HG02763 (cell line): ENCODE results near the gene MRGPRE.
"Not testable (repeated sequence)": the region's sequence is repeated elsewhere in the genome, so short reads cannot be mapped to it uniquely, and the experiment has no call there.

Experiments used
- ATAC-seq: cut with Tn5 transposase; IDR thresholded peaks from one replicate; pipeline ENCODE4 v1.9.1; 2021; ENCODE audit warnings: mild to moderate bottlenecking, moderate library complexity; ENCODE audit not compliant: unreplicated experiment

MRGPRE gene

GRCh38 chr11:3231851-3232744 is at the start of gene MRGPRE:
Gene MRGPRE (minus strand): TSS chr11:3232417. CDS start chr11:3228799, 3,618 bp downstream.
- no peak for ATAC-seq

GRCh38 chr11:3281146-3281545 is 48.9 kb upstream of the MRGPRE start:
- not testable (repeated sequence) for ATAC-seq

- ATAC-seq = not testable (repeated sequence)
Observed at GRCh38 chr11:3280662-3281061, 48.4 kb upstream of the MRGPRE start.

DNA sequence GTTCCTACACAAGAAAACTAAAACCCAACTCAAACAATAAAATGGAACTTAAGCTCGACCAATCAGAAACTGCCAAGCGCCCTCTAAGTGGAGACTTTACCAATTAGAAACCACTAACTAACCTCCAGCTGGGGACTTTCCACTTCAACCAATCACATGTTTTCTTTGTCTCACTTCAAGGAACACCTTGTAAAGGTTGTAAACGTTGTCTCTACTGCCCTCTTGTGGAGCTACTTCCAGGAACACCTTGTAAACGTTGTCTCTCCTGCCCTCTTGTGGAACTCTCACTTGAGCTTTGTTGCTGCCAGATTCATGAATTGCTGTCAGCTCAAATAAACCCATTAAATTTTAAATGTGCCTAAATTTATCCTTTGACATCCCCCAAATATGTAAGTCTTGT is 46.7 kb upstream of the MRGPRE start:
- ATAC-seq = not testable (repeated sequence)

DNA sequence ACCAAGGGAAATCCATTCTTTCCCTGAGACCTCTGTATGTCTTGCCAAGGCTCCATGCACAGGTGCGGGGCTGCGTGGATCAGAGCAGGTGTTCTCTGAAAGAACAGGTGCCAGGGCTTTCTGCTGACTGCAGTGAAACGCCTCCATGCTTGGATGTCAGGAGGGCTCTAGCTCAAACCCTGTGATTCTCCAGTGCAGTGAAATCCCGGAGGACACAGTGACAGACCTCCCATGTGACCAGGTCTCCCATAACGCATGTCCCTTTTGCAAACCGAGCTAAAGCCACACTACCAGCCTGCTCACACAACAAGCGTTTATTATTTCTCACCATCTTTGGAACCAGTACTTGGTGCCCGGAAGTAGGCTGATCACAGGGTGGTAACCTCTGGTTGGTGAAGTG is 41.4 kb upstream of the MRGPRE start:
- ATAC-seq = not testable (repeated sequence)

GRCh38 chr11:3262548-3262947 is 30.3 kb upstream of the MRGPRE start:
- not testable (repeated sequence) for ATAC-seq

- not testable (repeated sequence) for ATAC-seq
Observed at GRCh38 chr11:3261831-3262230, 29.6 kb upstream of the MRGPRE start.

- ATAC-seq = not testable (repeated sequence)
Observed at GRCh38 chr11:3257509-3257908, 25.3 kb upstream of the MRGPRE start.

DNA sequence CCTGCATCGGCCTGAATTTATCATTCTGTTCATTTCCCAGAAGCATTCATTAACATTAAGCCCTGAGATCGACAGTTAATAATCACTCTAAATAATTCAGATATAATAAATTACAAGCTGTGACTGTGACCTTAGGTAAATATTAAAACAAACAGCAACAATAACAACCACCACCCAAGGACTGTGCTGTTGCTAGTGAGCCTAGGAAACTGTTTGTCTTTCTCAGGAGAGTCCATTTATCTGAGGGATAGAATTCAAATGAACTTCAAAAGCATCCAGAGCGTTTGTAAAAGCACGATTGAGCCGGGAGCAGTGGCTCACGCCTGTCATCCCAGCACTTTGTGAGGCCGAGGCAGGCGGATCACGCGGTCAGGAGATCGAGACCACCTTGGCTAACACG is 23.0 kb upstream of the MRGPRE start:
- not testable (repeated sequence) for ATAC-seq

- not testable (repeated sequence) for ATAC-seq
Observed at GRCh38 chr11:3254773-3255172, 22.6 kb upstream of the MRGPRE start.

DNA sequence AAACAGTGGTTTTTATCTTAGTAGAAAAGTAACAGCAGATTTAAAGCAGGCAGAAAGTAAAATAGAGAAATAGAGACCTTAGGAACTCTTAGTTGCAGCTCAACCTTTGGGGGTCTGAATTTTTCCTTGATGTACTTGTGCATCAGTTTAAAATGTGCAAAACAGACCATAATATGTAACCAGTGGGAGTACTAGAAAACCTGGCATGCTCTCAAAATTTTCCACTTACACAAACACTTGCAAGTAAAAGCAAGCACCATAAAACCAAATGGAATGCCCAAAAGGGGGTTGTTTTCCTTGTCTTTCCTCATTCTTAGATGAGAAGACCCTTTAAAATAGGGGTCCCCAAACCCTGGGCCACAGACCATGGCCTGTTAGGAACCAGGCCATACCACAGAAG is 12.9 kb upstream of the MRGPRE start:
- ATAC-seq = no peak

GRCh38 chr11:3243880-3244279 is 11.7 kb upstream of the MRGPRE start:
- ATAC-seq = no peak

DNA sequence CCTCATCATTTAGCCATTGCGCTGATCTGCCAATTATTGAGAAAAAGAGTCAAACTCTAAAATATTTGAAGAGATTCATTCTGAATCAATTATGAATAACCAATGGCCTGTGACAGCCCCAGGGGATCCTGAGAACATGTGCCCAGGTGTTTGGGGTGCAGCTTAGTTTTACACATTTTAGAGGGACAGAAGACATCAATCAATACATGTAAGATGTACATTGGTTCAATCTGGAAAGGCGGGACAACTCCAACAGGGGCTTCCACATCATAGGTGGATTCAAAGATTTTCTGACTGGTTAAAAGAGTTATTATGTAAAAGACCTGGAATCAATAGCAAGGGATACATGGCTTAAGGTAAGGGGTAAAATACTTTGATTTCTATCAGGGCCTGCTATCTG is 4.9 kb upstream of the MRGPRE start:
- no peak for ATAC-seq

DNA sequence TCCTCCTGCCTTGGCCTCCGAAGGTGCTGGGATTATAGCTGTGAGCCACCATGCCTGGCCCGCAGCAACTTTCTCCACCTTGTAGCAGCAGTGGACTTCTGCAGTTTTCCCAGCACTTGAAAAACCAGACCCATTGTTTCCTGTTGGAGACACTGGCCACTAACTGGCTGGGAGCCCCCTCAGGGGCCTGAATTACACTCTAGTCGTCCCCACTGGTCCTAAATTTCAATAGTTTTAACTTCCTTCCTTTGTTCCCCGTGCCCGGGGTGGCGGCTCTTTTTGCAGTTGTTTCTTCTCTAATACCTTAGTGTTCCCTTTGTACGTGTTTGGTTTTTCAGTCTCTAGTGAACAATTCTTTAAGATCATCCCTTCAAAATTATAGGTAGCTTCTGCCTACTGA is 2.6 kb upstream of the MRGPRE start:
- ATAC-seq = no peak

DNA sequence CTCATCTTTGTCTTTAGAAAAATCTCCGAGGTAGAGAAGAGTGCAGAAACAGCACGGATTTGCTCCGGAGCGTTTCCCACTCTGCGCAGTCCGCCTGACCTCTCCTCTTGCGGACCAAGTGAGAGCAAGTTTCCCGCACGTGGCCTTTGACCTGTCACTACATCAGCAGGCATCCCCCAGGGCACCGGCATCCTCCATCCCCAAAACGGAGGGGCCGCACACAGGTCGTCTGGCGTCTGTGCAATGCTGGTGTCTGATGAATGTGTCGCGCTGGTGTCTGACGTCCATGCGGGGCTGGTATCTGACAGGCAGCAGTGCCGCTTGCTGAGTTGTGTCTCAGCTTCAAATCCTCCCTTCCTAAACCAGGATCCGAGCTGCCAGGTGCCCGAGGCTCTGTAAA is 739 bp upstream of the MRGPRE start:
- ATAC-seq = no peak

DNA sequence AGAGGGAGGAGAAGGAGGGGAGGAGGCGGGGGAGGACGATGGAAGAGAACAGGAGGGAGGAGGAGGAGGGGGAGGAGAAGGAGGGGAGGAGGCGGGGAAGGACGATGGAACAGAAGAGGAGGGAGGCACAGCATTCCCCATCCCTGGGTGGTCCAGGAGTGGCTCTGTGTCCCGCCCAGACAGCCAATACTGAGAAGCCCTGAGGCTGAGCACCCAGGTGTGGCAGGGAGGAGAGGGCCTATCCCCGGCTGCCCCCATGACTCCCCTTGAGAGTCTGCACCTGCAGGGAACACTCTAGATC is 717 bp downstream of the MRGPRE start:
- ATAC-seq = no peak

DNA sequence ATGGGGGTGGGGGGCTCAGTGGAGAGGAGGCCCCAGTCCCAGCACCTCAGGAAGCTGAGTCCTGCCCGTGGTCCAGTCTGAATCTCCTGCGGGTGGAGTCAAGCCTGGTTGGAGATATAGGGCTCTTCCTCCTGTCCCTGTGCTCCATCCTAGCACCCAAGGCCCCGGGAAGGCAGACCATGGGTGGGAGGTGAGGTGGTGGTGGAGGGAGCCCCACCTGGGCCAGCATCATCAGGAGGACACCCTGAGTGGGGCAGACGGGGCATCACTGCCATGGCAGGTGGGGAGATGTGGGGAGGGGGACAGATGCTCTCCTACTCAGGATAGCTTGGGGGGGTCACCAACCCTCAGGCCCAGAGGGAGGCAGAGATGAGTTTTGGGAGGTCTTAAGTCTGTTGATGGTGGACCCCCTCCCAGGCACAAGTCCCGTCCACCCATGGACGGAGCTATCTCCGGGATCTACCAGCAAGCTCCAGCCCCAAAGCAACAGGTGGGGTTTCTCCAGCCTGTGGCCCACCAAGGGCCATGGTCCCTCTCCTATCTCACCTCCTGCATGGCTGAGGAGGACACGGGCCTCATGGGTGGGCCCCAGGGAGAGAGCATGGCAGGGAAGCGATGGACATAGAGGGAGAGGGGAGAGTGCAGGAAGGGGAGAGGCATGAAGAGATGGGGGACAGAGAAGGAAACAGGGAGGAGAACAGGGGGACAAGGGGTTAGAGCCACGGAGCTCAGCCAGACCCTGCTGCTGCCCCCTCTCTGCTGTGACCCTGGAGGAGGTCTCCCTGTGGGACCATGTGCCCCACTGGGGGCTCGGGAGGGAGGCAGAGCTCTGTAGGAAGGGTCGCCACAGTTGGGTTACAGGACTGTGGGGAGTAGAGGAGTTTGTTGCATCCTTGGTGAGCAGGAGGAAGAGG is 1.3 kb downstream of the MRGPRE start:
- ATAC-seq = no peak

GRCh38 chr11:3229673-3230630 is 2.3 kb downstream of the MRGPRE start:
- no peak for ATAC-seq

GRCh38 chr11:3228445-3228829 is 3.8 kb downstream of the MRGPRE start:
- no peak for ATAC-seq

DNA sequence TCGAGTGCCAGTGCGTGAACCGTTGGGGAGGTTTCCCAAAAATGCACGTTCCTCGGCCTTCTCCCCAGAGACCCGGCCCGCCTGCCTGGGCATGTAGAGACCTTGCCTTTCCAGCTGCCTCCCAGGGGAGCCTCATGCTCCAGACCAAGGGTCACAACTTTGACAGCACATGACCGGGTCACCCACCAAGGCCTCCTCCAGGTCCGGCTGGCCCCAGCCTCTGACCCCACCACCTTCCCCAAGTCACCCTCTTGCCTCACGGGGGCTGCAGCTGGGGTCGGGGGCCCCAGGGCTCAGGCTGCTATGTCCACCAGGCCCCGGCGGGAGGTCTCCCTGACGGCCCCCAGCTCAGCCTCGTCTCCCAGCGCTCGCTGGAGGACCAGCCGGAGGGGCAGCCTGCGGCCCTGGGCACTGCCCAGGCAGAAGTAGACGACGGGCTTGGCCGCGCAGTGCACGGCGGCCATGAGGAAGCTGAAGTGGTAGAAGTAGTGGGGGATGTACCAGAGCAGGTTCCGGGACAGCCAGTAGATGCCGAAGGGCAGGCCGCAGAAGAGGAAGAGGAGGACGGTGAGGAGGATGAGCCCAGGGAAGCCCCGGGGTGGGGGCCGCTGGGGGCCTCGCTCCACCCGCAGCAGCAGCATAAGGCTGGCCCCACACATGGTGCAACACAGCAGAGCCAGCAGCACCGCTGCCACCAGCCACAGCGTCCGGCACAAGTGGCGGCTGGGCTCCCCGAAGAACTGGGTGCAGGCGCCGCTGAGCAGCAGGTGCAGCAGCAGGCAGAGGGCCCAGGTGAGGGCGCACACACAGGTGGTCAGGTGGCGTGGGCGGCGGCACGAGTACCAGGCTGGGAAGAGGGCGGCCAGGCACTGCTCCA is 4.4 kb downstream of the MRGPRE start:
- no peak for ATAC-seq
